H1 (cell line): Measurements from ENCODE around the gene RRAS2. TPM values are rescaled to one million over a fixed set of nuclear protein-coding genes. Genes with fewer than 3 reads are reported as not detected.

Experiments used
- ASH2L ChIP-seq: fragments of 200-600, 300-600 bp; sonication (generic); IDR thresholded peaks from one replicate; pipeline ENCODE4 v1.7.1; 2017; ENCODE audit warnings: low read length
- CHD7 ChIP-seq: fragments of 300-600 bp; sonication (generic); IDR thresholded peaks from 2 replicates; pipeline ENCODE4 v1.7.1; 2012; ENCODE audit warnings: low read length, moderate library complexity, mild to moderate bottlenecking, inconsistent platforms; ENCODE audit not compliant: insufficient replicate concordance
- CTCF ChIP-seq, 3 experiments: IDR thresholded peaks; 1 replicate in 2 of 3; 2 replicates in 1 of 3; pipeline versions ENCODE4 v1.5.1 to v1.6.1; 2011; ENCODE audit warnings: low read length in 3 of 3, mild to moderate bottlenecking in 3 of 3, inconsistent platforms in 2 of 3, low read depth in 1 of 3, moderate library complexity in 1 of 3; ENCODE audit not compliant: insufficient read depth in 1 of 3; ENCODE audit errors: control extremely low read depth in 1 of 3
- MAFK ChIP-seq: IDR thresholded peaks from 2 replicates; pipeline ENCODE4 v1.6.1; 2012; ENCODE audit warnings: low read depth, mild to moderate bottlenecking, improper control_type of control experiment, low read length
- POLR2A ChIP-seq, 2 experiments: IDR thresholded peaks; 1 replicate in 1 of 2; 2 replicates in 1 of 2; pipeline ENCODE4 v1.6.1; 2011; ENCODE audit warnings: low read depth in 2 of 2, low read length in 2 of 2, mild to moderate bottlenecking in 2 of 2; ENCODE audit errors: control extremely low read depth in 1 of 2
- RXRA ChIP-seq: IDR thresholded peaks from 2 replicates; pipeline ENCODE4 v1.6.1; 2011; ENCODE audit warnings: low read depth, mild to moderate bottlenecking, low read length, moderate library complexity; ENCODE audit not compliant: insufficient read depth
- TEAD4 ChIP-seq: IDR thresholded peaks from 2 replicates; pipeline ENCODE4 v1.6.1; 2012; ENCODE audit warnings: low read depth, low read length, inconsistent platforms, mixed read lengths
- YY1 ChIP-seq: IDR thresholded peaks from 2 replicates; pipeline ENCODE4 v1.6.1; 2011; ENCODE audit warnings: low read depth, mild to moderate bottlenecking, low read length
- polyA plus RNA-seq, 7 experiments: library from polyadenylated mRNA; depleted of rRNA in 3 of 7; stranded (reverse) in 5 of 7; unstranded in 2 of 7; fragments of >200 nt in 5 of 7; fragments of 200-250 nt in 2 of 7; gene quantifications; 1 replicate in 5 of 7; 2 replicates in 1 of 7; 4 replicates in 1 of 7; pipeline versions ENCODE4 v1.2.1 to v1.2.3, GENCODE V29; 2011 to 2013; ENCODE audit warnings: missing spikeins in 2 of 7, mixed read lengths in 2 of 7
- total RNA-seq: library from RNA; stranded (reverse); fragmentation: NEBNext Ultra II Directional; extraction: Animal tissue kit (Norgen Biotek cat#: 25700); gene quantifications from 2 replicates; pipeline ENCODE4 v1.2.1, GENCODE V29; 2021

Gene RRAS2
- total and polyA plus RNA-seq, 2 of the 8 experiments (the other 6 are each of a cell fraction or from before 2014, with no cell fraction given): 72.3 to 234 TPM

- no peak for TF ChIP-seq CHD7
- no peak for TF ChIP-seq ASH2L
- TF ChIP-seq TEAD4: no peak
- no peak for TF ChIP-seq YY1
- TF ChIP-seq POLR2A (IDR thresholded peaks at IDR 0.05; ENCODE audit: control extremely low read depth in 1 of 2, low read depth in 2 of 2, low read length in 2 of 2): no peak
- no peak for TF ChIP-seq RXRA
- TF ChIP-seq CTCF (IDR thresholded peaks at IDR 0.05; ENCODE audit: control extremely low read depth in 1 of 3, insufficient read depth in 1 of 3, low read depth in 1 of 3, low read length in 3 of 3): no peak
- no peak for TF ChIP-seq MAFK
Measured at GRCh38 chr11:14346303-14346955, 12.6 kb downstream of the RRAS2 start (continued).
